Osteocyte (in vitro differentiated cells): Measurements from ENCODE around the gene PET100. TPM values are rescaled to one million over a fixed set of nuclear protein-coding genes. Genes with fewer than 3 reads are reported as not detected.

ENCODE experiments used
- DNase-seq: peaks from one replicate; pipeline ENCODE4 v3.0.0; 2021; ENCODE audit warnings: mixed read lengths; ENCODE audit not compliant: unreplicated experiment; ENCODE audit errors: extremely low spot score
- H3K27ac Mint-ChIP-seq: one replicate; pipeline ENCODE4 v1.8.0; 2021; ENCODE audit warnings: mild to moderate bottlenecking, mixed read lengths; ENCODE audit not compliant: unreplicated experiment
- H3K27me3 Mint-ChIP-seq: one replicate; pipeline ENCODE4 v1.8.0; 2021; ENCODE audit warnings: mixed read lengths; ENCODE audit not compliant: unreplicated experiment
- H3K36me3 Mint-ChIP-seq: one replicate; pipeline ENCODE4 v1.8.0; 2021; ENCODE audit warnings: mixed read lengths; ENCODE audit not compliant: unreplicated experiment
- H3K4me1 Mint-ChIP-seq: one replicate; pipeline ENCODE4 v1.8.0; 2021; ENCODE audit warnings: mixed read lengths; ENCODE audit not compliant: unreplicated experiment
- H3K4me3 Mint-ChIP-seq: one replicate; pipeline ENCODE4 v1.8.0; 2021; ENCODE audit warnings: mild to moderate bottlenecking, moderate library complexity, mixed read lengths; ENCODE audit not compliant: unreplicated experiment
- H3K9me3 Mint-ChIP-seq: one replicate; pipeline ENCODE4 v1.8.0; 2021; ENCODE audit warnings: mixed read lengths; ENCODE audit not compliant: unreplicated experiment
- total RNA-seq: library from RNA; stranded (reverse); gene quantifications from 2 replicates; pipeline ENCODE4 v1.2.1, GENCODE V29; 2021
- TF ChIP-seq, protein P1 (sequence below): fragments of 200-600 bp; sonication (generic); IDR thresholded peaks from 2 replicates; pipeline ENCODE4 v1.5.0; 2021; ENCODE audit warnings: antibody characterized with exemption, mild to moderate bottlenecking, moderate library complexity

PET100 gene
- total RNA-seq, 1 donor from 2014 or later, result 122 TPM

DNA sequence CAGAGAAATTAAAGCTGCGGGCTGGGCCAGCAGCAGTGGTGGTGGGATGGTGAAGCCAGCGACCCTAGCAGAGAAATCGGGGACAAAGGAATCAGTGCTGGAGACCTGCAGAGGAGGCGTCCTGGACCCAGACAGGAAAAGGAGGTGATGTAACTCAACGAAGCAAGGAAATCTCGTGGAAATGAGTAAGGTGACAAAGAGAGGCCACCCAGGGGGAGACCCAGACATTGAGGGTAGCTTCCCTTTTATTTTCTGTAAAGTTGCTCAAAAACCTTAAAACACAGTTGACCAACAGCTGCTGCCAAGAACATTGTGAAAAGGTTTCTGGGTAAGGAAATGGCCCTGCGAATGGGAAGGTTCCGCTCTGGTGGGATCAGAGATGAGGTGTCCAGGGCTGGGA is 26.0 kb downstream of the PET100 start:
- Mint-ChIP-seq H3K4me1 (peaks cover 3% of the 10 kb centered on the region), H3K27ac (no peak overlapping the region), H3K36me3 (no peaks in the 10 kb centered on the region), H3K4me3 (no peak overlapping the region), H3K9me3 (no peaks in the 10 kb centered on the region), H3K27me3 (peaks cover 17% of the 10 kb centered on the region)
- DNase-seq, result no peak
- TF ChIP-seq, protein P1, sequence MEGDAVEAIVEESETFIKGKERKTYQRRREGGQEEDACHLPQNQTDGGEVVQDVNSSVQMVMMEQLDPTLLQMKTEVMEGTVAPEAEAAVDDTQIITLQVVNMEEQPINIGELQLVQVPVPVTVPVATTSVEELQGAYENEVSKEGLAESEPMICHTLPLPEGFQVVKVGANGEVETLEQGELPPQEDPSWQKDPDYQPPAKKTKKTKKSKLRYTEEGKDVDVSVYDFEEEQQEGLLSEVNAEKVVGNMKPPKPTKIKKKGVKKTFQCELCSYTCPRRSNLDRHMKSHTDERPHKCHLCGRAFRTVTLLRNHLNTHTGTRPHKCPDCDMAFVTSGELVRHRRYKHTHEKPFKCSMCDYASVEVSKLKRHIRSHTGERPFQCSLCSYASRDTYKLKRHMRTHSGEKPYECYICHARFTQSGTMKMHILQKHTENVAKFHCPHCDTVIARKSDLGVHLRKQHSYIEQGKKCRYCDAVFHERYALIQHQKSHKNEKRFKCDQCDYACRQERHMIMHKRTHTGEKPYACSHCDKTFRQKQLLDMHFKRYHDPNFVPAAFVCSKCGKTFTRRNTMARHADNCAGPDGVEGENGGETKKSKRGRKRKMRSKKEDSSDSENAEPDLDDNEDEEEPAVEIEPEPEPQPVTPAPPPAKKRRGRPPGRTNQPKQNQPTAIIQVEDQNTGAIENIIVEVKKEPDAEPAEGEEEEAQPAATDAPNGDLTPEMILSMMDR, result no peak

DNA sequence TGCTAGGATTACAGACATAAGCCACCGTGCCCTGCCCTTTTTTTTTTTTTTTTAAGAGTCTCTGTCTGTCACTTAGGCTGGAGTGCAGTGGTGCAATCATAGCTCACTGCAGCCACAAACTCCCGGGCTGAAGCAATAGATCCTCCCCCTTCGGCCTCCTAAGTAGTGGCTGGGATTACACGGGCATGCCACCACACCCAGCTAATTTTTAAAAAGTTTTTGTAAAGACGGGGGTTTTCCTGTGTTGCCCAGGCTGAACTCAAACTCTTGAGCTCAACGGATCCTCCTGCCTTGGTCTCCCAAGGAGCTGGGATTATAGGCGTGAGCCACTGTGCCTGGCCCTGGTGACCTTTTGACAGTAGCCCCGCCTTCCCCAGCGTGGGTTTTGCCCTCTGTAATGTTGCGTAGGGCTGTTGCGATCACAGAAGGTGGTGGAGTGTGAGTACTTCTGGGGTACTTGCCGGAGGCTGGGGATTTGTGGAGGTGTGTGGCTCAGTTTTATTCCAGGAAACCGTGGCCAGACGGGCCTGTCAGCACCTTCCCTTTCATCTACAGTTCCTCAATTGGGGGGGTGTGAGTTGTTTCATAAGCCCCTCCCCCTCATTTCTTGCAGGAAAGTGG is 27.6 kb downstream of the PET100 start:
- TF ChIP-seq, protein P1, result no peak
- DNase-seq, result no peak

DNA sequence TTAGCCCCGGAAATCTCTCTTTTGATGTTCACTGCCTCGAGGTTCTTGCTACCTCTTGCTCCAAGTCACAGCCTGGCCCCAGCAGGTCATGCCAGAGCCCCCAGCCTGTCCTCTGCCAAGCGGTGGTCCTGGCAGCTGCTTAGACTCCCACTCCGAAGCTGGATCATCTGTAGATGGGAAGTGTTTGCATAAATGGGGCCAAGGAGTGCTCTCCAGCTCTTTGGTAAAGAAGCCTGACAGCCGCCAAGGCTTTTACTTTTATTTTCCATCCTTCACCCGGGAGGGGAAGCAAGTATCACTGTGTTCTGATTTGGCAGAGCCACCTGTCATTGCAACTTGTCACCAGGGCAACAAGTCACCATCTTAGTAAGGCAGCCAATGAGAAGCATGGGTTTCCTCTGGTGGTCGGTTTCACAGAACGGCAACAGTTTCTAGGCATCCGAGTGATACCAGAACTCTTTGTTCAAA is 28.7 kb downstream of the PET100 start:
- TF ChIP-seq, protein P1, result no peak
- H3K36me3 Mint-ChIP-seq, result no peaks in the 10 kb centered on the region
- H3K27me3 Mint-ChIP-seq, result peaks cover 14% of the 10 kb centered on the region
- H3K9me3 Mint-ChIP-seq, result no peaks in the 10 kb centered on the region
- no peak for DNase-seq
- H3K27ac Mint-ChIP-seq, result no peak overlapping the region
- no peak overlapping the region for H3K4me3 Mint-ChIP-seq
- no peaks in the 10 kb centered on the region for H3K4me1 Mint-ChIP-seq

More for the DNA sequence above, 27.6 kb downstream of the PET100 start:
- no peak overlapping the region for H3K27ac Mint-ChIP-seq
- no peaks in the 10 kb centered on the region for H3K36me3 Mint-ChIP-seq
- no peak overlapping the region for H3K4me3 Mint-ChIP-seq
- no peaks in the 10 kb centered on the region for H3K9me3 Mint-ChIP-seq
- H3K27me3 Mint-ChIP-seq, result peaks cover 14% of the 10 kb centered on the region
- H3K4me1 Mint-ChIP-seq, result no peaks in the 10 kb centered on the region

DNA sequence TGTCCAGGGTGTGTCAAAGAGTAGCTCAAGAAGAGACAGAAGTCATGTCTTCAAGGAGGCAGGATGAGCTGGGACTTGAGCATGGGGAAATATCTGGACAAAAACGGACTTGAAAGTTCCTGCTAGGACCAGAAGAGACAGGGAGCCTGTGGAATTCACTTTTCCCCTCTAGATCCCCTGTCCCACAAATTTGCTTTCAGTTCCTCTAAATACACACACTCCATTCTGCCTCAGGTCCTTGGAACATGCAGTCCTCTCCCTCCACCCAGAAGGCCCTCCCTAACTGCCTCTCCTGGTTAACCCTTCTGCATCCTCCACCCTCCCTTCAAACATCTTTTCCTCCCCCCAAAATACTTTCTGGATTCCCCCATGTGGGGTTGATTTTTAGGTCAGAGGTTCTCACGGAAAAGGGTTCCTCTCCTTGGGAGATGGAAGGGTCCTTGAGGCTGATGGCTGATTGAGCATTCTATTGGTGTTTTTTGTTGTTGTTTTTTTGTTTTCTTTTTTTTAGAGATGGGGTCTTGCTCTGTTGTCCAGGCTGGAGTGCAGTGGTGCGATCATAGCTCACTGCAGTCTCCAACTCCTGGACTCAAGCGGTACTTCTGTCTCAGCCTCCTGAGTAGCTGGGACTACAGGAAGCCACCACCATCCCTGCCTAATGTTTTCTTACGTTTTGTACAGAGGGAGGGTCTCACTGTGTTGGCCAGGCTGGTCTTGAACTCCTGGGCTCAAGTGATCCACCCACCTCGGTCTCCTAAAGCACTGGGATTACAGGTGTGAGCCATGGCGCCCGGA is 32.3 kb downstream of the PET100 start:
- Mint-ChIP-seq H3K4me3 (no peak overlapping the region), H3K36me3 (no peaks in the 10 kb centered on the region), H3K4me1 (peaks cover 2% of the 10 kb centered on the region), H3K9me3 (no peaks in the 10 kb centered on the region), H3K27me3 (peaks cover 14% of the 10 kb centered on the region), H3K27ac (no peak overlapping the region)
- TF ChIP-seq, protein P1, result no peak
- DNase-seq, result no peak

DNA sequence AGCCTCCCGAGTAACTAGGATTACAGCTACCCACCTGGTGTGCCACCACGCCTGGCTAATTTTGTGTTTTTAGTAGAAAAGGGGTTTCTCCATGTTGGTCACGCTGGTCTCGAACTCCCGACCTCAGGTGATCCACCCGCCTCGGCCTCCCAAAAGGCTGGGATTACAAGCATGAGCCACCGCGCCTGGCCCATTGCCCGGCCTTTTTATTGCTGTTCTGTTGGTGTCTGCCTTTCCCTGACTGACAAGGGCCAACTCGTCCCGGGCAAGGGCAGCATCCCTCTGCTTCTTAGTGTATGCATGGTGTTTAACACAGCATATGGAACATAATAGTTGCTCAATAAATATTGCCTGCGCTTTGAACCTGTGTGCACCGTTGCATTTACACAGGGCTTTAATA is 33.1 kb downstream of the PET100 start:
- H3K4me3 Mint-ChIP-seq, result no peak overlapping the region
- H3K4me1 Mint-ChIP-seq, result peaks cover 2% of the 10 kb centered on the region
- H3K36me3 Mint-ChIP-seq, result no peaks in the 10 kb centered on the region
- TF ChIP-seq, protein P1, result no peak
- no peak for DNase-seq
- H3K9me3 Mint-ChIP-seq, result no peaks in the 10 kb centered on the region
- H3K27me3 Mint-ChIP-seq, result peaks cover 14% of the 10 kb centered on the region
- no peak overlapping the region for H3K27ac Mint-ChIP-seq
